HT-29 (cell line): Measurements from ENCODE around the gene UBA7. TPM values are rescaled to one million over a fixed set of nuclear protein-coding genes. Genes with fewer than 3 reads are reported as not detected.
"Not testable (repeated sequence)": the region's sequence is repeated elsewhere in the genome, so short reads cannot be mapped to it uniquely, and the experiment has no call there.

Experiments
- DNase-seq: peaks from one replicate; pipeline ENCODE4 v3.0.0-alpha.2; 2015; ENCODE audit warnings: low spot score
- total RNA-seq: library from RNA; depleted of rRNA; stranded (reverse); fragments of >200 nt; shearing (Covaris generic); gene quantifications from 2 replicates; pipeline ENCODE4 v1.2.3, GENCODE V29; 2014

Gene UBA7
- total RNA-seq, 1 experiment from 2014 or later = 5.1 TPM

DNA sequence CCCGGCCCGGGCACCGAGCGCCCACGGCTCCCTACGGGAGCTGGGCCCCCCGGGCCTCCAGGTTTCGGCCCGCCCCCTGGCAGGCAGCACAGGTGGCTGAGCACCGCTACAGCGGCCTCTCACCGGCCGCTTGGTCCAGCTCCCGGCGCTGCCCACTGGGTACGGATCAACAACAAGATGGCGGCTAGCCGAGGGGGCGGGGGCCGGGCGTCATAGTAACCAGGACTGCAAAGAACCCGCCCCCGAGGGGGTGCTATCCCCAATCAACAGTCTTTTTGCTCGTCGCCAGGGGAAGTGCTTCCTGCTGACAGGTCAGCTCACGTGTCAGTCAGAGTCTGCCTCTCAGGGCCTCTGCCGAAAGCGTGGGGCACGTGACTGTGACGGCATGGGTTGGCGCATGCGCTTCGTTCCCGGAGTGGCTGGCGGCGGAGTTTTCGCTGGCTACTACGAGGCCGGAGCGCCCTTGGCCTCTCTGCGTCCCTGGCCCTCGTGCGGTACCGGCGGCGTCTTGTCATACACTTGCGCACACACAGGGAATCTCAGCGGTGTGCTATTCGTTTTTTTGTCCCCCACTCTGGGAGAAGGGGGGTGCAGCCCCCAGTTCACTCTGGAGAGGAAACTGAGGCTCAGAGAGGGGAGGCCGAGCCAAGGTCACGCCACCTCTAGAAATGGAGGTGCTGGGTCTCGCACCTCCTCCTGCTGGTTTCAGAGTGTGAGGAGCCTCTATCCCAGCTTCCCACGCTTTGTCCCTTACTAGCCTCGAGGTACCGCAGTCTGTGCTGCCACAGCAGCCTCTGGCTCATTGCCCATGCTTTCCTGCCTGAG lies 27.2 kb downstream of the UBA7 start, which contains the start of gene IP6K1:
IP6K1 (minus strand) TSS at position 186 of the 825 bp plus-strand sequence. CDS start 38,502 bp downstream, outside the sequence.
- DNase-seq = peak; percentile 97

DNA sequence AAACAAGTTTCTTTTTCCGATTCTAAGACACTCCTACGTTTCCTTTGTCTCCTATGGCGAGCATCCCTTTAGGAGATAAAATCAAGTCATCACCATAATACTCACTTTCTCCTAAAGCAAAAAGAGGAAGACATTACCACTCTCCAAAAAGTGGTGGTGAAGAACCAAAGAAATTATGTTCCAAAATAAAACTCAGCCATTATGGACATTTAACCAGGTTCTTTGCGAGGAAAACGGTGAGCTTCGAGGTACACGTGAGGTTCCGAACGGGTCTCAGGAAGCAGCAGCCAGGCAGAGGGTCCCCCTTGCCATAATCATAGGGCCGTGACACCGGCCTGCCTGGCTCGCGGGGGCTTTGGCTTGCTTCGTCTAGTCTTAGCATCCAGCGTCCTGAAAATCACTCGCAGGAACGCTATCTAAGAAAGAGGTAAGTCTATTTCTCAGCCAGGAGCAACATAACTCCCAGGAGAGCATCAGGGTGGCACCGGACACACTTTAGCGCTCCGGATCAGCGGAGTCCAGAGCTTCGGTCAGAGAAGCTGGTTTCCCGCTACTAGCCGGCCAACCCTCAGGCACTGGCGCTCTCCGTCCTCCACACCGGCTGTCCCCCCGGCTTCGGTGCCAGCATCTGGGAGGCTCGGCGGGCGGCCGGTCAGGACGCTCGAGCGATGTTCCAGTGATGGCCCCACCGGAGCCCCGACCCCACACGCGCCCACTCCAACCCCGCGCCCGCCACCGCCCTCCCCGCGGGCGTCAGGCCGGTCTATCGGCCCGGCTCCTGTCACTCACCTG lies 28.0 kb downstream of the UBA7 start:
- DNase-seq = peak; percentile 54

DNA sequence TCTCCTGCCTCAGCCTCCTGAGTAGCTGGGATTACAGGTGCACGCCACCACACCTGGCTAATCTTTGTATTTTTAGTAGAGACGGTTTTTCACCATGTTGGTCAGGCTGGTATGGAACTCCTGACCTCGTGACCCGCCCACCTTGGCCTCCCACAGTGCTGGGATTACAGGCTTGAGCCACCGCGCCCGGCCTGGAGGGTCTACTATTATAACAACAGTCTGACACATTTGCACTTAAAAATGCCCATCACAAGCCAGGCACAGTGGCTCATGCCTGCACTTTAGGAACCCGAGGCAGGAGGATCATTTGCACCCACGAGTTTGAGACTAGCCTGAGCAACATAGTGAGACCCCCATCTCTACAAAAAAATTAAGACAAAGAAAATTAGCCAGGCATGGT lies 31.5 kb downstream of the UBA7 start:
- DNase-seq = not testable (repeated sequence)

DNA sequence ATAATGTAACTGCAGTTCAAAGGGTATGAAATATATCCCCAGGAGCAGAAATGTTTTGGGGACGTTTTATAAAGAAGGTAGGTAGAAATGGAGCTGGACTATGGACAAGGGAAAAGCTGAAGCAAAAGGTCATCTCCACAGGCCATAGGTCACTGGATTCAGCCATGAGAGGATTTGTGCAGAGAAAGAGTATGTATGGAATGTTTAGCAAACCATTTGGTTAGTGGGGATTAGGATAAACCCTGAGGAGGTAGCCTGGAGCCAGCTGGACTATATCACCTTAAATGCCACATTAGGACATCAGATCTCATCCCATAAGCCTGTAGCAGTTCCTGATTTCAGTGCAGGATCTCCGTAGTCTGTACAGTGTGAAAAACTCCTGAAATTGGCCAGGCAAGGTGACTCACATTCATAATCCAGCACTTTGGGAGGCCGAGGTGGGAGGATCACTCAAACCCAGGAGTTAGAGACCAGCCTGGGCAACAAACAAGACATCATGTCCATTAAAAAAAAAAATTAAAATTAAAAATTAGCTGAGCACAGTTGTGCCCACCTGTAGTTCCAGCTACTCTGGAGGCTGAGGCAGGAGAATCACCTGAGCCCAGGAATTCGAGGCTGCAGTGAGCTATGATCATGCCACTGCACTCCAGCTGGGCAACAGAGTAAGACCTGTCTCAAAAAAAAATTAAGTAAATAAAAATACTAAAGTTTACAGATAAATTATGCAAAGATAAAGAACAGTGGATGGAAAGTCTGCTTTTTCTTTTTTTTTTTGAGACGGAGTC lies 32.1 kb downstream of the UBA7 start:
- DNase-seq = no peak

DNA sequence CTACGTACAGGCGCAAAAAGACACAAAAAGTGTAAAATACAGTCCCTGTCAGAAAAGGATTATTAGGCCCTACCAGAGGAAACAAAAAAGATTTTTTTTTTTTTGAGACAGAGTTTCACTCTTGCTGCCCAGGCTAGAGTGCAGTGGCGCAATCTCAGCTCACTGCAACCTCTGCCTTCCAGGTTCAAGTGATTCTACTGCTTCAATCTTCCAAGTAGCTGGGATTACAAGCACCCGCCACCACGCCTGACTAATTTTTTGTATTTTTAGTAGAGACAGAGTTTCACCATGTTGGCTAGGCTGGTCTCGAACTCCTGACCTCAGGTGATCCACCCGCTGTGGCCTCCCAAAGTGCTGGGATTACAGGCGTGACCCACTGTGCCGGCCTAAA lies 32.8 kb downstream of the UBA7 start:
- DNase-seq = not testable (repeated sequence)

DNA sequence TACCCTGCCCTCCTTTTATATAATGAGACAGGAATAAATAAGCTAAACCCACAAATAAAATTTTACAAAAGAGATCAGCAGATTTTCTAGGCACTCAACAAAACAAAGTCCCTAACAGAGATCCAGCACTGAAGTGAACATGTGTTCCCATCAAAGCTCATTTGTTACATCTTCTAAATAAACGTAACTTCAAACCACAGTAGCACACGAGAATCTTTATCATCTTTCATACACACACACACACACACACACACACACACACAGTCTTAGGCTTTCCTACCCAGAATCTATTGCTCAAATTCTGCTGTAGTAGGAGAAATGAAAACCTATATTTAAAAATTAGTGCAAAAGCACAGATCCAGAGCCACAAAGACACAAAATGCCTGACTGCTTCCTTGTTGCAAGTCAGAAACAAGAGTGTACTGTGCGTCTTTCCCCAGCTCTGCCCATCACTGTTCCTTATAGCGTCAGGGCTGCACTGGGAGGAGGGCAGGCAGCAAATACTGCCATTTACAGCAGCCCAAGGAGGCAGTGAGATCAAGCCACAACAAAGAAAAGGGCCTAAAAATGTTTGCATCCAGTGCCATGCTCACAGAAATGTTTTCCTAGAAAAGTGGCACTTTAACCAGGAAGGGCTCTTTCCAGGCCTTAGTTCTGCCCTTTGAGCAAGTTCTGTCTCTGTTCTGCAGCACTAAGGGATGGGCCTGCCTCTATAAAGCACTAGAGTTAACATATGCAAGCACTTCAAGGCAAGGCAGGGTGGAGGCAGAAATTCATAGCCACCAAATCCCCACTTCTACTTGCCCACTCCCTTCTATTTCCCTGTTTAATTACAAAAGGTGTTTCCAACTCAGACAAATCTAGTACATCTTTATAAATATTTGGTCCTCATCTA lies 33.4 kb downstream of the UBA7 start:
- no peak for DNase-seq

DNA sequence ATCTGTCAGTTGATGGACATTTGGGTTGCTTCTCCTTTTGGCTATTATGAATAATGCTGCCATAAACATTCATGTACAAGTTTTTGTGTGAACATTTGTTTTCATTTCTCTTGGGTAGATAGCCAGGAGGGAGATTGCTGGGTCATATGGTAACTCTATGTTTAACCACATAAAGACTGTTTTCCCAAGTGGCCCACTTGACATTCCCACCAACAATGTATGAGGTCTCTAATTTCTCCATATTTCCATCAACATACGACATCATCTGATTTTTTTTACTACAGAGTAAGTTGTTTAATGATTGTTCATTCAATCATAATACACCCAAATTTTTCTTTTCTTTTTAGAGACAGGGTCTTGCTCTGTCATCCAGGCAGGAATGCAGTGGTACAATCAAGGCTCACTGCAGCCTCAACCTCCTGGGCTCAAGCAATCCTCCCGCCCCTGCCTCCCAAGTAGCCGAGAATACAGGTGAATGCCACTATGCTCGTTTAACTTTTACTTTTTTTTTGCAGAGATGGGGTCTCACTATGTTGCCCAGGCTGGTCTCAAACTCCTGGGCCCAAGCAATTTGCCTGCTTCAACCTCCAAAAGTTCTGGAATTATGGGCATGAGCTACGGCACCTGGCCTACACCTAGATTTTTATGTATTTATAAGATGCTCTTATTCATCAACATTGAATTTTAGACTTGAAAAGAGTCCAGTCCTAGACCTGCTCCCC lies 34.2 kb downstream of the UBA7 start:
- DNase-seq = no peak

DNA sequence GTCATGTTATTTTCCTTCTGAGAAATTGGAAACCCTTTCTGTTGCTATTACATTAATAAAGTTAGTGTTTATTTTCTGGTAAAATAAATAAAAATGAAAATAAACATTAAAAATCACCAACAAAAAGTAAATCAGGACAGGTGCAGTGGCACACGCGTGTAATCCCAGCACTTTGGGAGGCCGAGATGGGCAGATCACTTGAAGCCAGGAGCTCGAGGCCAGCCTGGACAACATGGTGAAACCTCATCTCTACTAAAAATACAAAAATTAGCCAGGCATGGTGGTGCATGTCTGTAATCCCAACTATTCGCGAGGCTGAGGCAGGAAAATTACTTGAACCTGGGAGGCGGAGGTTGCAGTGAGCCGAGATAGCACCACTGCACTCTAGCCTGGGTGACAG lies 37.7 kb downstream of the UBA7 start:
- not testable (repeated sequence) for DNase-seq

DNA sequence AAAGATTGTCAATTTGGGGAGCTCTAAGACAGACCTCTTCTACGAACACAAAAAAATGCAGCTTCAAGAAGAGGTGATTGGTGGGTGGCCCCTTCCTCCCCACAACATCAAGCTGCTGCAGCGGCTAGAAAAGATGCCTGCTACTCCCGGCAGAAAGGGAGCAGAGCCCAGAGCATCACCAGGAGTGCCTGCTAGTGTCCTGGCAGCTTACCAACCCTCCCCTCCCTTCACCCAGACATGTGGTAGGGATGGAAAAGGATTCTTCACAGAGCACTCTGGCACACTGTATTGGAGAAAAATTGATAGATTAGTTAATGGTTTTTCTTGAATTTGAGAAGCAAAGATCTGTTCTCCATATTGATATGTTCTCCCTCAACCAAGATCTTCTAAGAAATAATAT lies 38.2 kb downstream of the UBA7 start:
- DNase-seq = no peak

DNA sequence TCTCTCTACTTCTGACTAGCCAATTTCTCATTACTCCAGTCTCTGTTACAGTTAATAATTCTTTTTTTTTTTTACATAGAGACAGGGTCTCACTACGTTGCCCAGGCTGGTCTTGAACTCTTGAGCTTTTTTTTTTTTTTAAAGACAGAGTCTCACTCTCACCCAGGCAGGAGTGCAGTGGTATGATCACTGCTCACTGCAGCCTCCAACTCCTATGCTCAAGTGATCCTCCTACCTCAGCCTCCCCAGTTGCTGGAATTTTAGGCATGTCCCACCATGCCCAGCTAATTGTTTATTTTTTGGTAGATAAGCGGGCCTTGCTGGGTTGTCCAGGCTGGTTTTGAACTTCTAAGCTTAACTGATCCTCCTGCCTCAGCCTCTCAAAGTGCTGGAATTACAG lies 41.0 kb downstream of the UBA7 start:
- no peak for DNase-seq

DNA sequence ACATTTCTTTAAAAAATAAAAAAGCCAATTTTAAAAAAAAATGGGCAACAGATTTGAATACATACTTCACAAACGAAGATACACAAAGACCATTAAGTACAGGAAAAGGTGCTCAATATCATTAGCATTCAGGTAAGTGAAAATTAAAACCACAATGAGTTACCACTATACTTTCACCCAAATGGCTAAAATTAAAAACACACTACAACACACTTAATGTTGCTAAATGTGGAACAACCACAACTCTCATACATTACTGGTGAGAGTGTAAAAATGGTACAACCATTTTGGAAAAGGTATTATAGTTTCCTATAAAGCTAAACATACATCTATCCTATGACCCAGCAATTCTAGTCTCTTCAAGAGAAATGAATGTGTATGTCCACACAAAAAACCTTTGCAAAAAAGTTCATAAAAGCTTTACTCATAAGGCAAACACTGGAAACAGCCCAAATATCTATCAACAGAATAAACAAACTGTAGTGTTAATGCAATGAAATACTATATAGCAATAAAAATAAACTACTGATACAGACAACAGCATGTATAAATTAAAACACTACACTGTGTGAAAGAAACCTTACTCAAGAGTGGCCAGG lies 42.3 kb downstream of the UBA7 start:
- no peak for DNase-seq

DNA sequence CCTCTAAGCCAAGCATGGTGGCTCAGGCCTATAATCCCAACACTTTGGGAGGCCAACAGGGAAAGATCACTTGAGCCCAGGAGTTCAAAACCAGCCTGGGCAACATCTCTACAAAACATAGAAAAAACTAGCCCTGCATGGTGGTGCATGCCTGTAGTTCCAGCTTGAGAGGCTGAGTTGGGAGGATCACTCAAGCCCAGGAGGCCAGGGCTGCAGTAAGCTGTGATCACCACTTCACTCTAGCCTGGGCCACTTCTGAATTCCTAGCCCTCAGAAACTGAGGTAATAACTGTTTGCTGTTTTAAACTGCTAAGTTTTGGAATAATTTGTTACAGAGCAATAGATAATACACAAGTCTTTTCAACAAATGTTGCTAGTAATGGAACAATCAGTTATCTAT lies 43.8 kb downstream of the UBA7 start:
- DNase-seq = no peak

DNA sequence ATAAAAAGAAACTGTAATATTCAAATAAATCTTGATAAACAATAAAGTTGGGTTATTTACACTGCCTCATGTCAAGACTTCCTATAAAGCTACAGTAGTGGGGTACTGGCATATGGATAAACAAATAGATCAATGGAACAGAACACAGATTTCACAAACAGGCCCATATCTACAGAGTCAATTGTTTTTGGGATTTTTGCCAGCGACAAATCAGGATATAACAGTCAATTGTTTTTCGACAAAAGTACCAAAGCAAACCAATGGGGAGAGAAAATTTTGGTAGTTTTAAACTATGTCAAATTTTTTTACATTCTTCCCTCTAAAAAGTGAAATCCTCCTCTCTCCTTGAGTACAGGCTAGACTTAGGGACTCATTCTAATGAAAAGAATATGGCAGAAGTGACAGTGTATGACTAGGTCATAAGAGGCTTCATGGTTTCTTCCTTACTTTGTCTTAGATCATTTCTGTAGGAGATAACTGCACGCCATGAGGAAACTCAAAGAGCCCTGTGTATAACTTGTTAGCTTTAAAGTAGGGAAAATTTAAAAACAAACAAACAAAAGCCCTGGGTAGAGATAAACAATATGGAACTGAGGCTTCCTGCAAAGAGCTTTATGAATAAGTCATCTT lies 44.4 kb downstream of the UBA7 start:
- DNase-seq = no peak

DNA sequence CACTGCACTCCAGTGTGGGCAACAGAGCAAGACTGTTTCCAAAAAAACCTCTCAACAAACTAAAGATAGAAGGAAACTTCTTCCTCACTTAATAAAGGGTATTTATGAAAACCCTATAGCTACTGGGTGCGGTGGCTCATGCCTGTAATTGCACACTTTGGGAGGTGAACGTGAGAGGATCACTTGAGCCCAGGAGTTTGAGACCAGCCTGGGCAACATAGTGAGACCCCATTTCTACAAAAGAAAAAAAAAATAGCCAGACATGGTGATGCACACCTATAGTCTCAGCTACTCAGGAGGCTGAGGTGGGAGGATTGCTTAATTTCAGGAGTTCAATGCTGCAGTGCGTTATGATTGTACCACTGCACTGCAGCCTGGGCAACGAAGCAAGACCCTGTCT lies 49.8 kb downstream of the UBA7 start:
- no peak for DNase-seq

DNA sequence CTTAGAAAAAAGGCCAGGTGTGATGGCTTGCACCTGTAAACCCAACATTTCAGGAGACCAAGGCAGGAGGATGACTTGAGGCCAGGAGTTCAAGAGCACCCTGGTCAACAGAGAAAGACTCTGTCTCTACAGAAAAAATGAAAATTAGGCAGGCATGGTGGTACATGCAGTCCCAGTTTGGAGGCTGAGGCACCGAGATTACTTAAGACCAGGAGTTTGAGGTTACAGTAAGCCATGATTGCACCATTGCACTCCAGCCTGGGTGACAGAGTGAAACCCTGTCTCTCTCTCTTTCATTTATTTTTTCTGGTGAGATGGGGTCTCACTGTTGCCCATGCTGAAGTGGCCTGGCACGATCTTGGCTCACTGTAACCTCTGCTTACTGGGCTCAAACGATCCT lies 52.1 kb downstream of the UBA7 start:
- DNase-seq = no peak

DNA sequence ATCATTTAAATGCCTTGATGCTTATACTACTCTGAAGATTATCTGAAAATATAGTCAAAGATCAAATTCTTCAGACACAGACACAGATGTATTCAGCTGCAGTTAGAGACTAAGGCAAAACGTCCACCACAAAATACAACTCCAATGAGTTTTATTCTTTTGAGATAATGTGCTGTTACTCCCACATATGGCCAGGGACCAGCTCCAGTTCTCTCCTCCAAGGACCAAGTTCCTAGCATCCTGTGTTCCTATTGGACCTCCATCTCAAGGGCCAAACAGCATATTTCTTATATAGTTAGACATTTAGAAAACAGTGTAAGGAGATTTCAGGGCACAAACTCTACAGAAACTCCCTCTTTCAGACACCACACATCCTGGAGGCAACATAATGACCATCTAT lies 54.5 kb downstream of the UBA7 start:
- no peak for DNase-seq

DNA sequence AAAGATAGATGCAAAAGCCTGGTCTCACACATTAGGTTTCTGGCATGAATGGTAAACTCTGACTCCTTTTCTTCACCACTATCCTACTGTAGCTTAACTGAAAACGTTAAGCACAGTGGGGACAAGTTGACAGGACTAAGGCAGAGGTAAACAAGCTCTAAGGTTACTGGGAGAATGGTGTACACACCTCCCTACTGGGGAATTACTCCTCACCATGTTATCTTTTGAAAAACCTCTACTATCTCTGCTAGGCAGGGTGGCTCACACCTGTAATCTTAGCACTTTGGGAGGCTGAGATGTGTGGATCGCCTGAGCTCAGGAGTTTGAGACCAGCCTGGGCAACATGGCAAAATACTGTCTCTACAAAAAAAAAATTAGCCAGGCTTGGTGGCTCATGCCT lies 56.6 kb downstream of the UBA7 start:
- DNase-seq = no peak

DNA sequence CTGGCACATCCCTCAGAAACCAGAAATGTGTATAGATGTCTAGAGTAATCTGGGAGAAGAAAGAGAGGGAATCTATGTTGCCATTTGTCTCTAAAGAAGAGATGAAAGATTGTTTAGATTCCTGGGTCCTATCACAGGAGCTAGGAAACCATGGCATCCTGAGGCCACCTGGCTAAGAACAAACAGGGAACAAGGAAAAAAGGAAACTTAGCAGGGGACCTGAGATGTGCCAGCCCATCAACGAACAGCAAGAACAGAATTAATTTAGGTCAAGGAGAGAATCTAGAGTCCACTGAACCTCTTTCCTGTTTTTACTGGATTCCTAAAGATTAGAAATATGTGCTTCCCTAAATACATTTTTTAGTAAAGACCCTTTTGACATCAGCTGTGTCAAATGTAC lies 57.7 kb downstream of the UBA7 start:
- DNase-seq = no peak
